IMR-90 (cell line): ENCODE results near the gene TMEM208.

Source experiments
- CTCF ChIP-seq: conservative IDR thresholded peaks from 2 replicates; pipeline ENCODE4 v1.5.1; 2012; ENCODE audit warnings: mild to moderate bottlenecking, low read depth, low read length, improper control_type of control experiment
- SMC3 ChIP-seq: fragments of 150-350 bp; IDR thresholded peaks from 2 replicates; pipeline ENCODE4 v1.6.1; 2016; ENCODE audit warnings: low read depth, mild to moderate bottlenecking, antibody characterized with exemption, low read length, moderate library complexity

GRCh38 chr16:67206129-67206837 is 20.6 kb upstream of the TMEM208 start:
- TF ChIP-seq CTCF = no peak
- TF ChIP-seq SMC3 = no peak
